HCT116 (cell line): ENCODE data around the gene KIF5C.

Experiments used
- ATF3 ChIP-seq: IDR thresholded peaks from 2 replicates; pipeline ENCODE4 v1.6.1; 2012
- CEBPB ChIP-seq: IDR thresholded peaks from 2 replicates; pipeline ENCODE4 v1.6.1; 2012; ENCODE audit warnings: low read depth
- CTCF ChIP-seq, 3 experiments: fragments of 200-600 bp in 1 of 3; sonication (generic) in 1 of 3; IDR thresholded peaks in 2 of 3; conservative IDR thresholded peaks in 1 of 3; 2 replicates each; pipeline ENCODE4 v1.5.1; 2012 to 2017; ENCODE audit warnings: low read depth in 2 of 3, low read length in 2 of 3, antibody characterized with exemption in 1 of 3, borderline replicate concordance in 1 of 3, control low read depth in 1 of 3, mild to moderate bottlenecking in 1 of 3, mixed read lengths in 1 of 3, mixed run types in 1 of 3, moderate library complexity in 1 of 3; ENCODE audit not compliant: insufficient read depth in 1 of 3
- EZH2 ChIP-seq: fragments of 200-600 bp; sonication (generic); IDR thresholded peaks from 2 replicates; pipeline ENCODE4 v1.6.1; 2017; ENCODE audit warnings: antibody characterized with exemption, mixed run types
- FOSL1 ChIP-seq: IDR thresholded peaks from 2 replicates; pipeline ENCODE4 v1.6.1; 2012; ENCODE audit warnings: low read depth
- POLR2AphosphoS5 ChIP-seq: IDR thresholded peaks from 2 replicates; pipeline ENCODE4 v1.6.1; 2011; ENCODE audit warnings: mild to moderate bottlenecking, low read depth, low read length, moderate library complexity
- REST ChIP-seq: IDR thresholded peaks from 2 replicates; pipeline ENCODE4 v1.6.1; 2012; ENCODE audit warnings: low read depth
- TCF7L2 ChIP-seq: IDR thresholded peaks from 2 replicates; pipeline ENCODE4 v1.7.0; 2011; ENCODE audit warnings: borderline replicate concordance, inconsistent platforms; ENCODE audit not compliant: insufficient read depth, insufficient read length; ENCODE audit errors: extremely low read depth
- YY1 ChIP-seq: IDR thresholded peaks from 2 replicates; pipeline ENCODE4 v1.6.1; 2011; ENCODE audit warnings: low read length, low read depth, moderate library complexity, mild to moderate bottlenecking; ENCODE audit not compliant: insufficient replicate concordance; ENCODE audit errors: extremely low read depth
- ZNF274 ChIP-seq: fragments of 200-500 bp; sonication (Bioruptor generic); IDR thresholded peaks from 2 replicates; pipeline ENCODE4 v1.6.1; 2014; ENCODE audit warnings: mild to moderate bottlenecking, low read depth, low read length, inconsistent platforms

GRCh38 chr2:149033716-149034115 lies 158.7 kb downstream of the KIF5C start:
- no peak for TF ChIP-seq REST
- no peak for TF ChIP-seq CTCF (IDR thresholded peaks at IDR 0.05 in 2 of 3, conservative IDR thresholded peaks at IDR 0.05 in 1 of 3; ENCODE audit: borderline replicate concordance in 1 of 3, insufficient read depth in 1 of 3, low read depth in 2 of 3, low read length in 2 of 3)
- TF ChIP-seq EZH2 = no peak
- no peak for TF ChIP-seq ATF3
- TF ChIP-seq YY1 = no peak
- no peak for TF ChIP-seq ZNF274
- no peak for TF ChIP-seq POLR2AphosphoS5
- no peak for TF ChIP-seq CEBPB
- TF ChIP-seq FOSL1 = no peak
- TF ChIP-seq TCF7L2 = no peak
